ENCODE data around the gene HCRTR2.

- TF ChIP-seq CTCF (IDR thresholded peaks at IDR 0.05) (no peak), POLR2A (IDR thresholded peaks at IDR 0.05) (no peak)
Observed at GRCh38 chr6:55266896-55267295, 92.6 kb downstream of the HCRTR2 start.
